Erythroblast (primary cell): ENCODE results near the gene HLA-C.

Experiments
- GATA1 ChIP-seq: IDR thresholded peaks from 2 replicates; pipeline ENCODE4 v1.6.1; 2011; ENCODE audit warnings: low read depth, mild to moderate bottlenecking, control low read depth, low read length, moderate library complexity
- POLR2A ChIP-seq: IDR thresholded peaks from 2 replicates; pipeline ENCODE4 v1.6.1; 2011; ENCODE audit warnings: mild to moderate bottlenecking, low read length

- TF ChIP-seq POLR2A (no peak), GATA1 (no peak)
Observed at GRCh38 chr6:31227143-31227542, 44.7 kb downstream of the HLA-C start.
